Embryonic facial prominence (tissue), 1 donor: ENCODE results near the gene ARID3A.

Source experiments
- DNase-seq: peaks from one replicate; pipeline ENCODE4 v3.0.0-alpha.2; 2016; ENCODE audit errors: extremely low spot score

Gene ARID3A

GRCh38 chr19:963486-963951, 37.7 kb downstream of the ARID3A start:
- DNase-seq = no peak

- no peak for DNase-seq
These were observed 38.3 kb downstream of the ARID3A start for GRCh38 chr19:964116-964520.

- DNase-seq = no peak
These were observed 39.2 kb downstream of the ARID3A start for GRCh38 chr19:964761-965694.

- DNase-seq = no peak
These were observed 40.8 kb downstream of the ARID3A start for GRCh38 chr19:966485-967088.

- no peak for DNase-seq
These were observed 44.9 kb downstream of the ARID3A start for GRCh38 chr19:970695-971094.

GRCh38 chr19:971795-972194, 46.0 kb downstream of the ARID3A start:
- DNase-seq = no peak

GRCh38 chr19:972281-972680, 46.4 kb downstream of the ARID3A start:
- no peak for DNase-seq

GRCh38 chr19:973726-974563, 48.1 kb downstream of the ARID3A start:
- no peak for DNase-seq

GRCh38 chr19:974564-975257, 48.9 kb downstream of the ARID3A start:
- DNase-seq = no peak

- no peak for DNase-seq
These were observed 50.6 kb downstream of the ARID3A start for GRCh38 chr19:976476-976875.

- DNase-seq = no peak
These were observed 51.2 kb downstream of the ARID3A start for GRCh38 chr19:977058-977464.

GRCh38 chr19:979318-979741, 53.5 kb downstream of the ARID3A start:
- no peak for DNase-seq

- no peak for DNase-seq
These were observed 54.5 kb downstream of the ARID3A start for GRCh38 chr19:980133-980998.

GRCh38 chr19:982567-983170, 56.8 kb downstream of the ARID3A start:
- DNase-seq = no peak

GRCh38 chr19:984165-984967, 58.5 kb downstream of the ARID3A start, which contains the start of gene WDR18:
Gene WDR18, plus strand, starts transcription at chr19:984345. Its CDS starts 9 bp downstream, at chr19:984354.
- DNase-seq = peak; percentile 71

GRCh38 chr19:986083-986482, 60.2 kb downstream of the ARID3A start:
- no peak for DNase-seq

GRCh38 chr19:988081-988480, 62.2 kb downstream of the ARID3A start:
- DNase-seq = no peak

GRCh38 chr19:988510-988909, 62.7 kb downstream of the ARID3A start:
- DNase-seq = no peak
